Endothelial cell of hepatic sinusoid (primary cell): ENCODE data around the gene FABP1.

Source experiments
- in situ Hi-C: cut with HindIII; loops from 2 replicates; pipeline ENCODE4 v1.10.0; 2017; ENCODE audit warnings: low sequenced_read_pairs

FABP1 gene

GRCh38 chr2:88085099-88085498 lies 42.8 kb downstream of the FABP1 start:
- in situ Hi-C loops, result no loop called here

GRCh38 chr2:88082781-88083180 lies 45.1 kb downstream of the FABP1 start:
- in situ Hi-C loops, result no loop called here

GRCh38 chr2:88081924-88082608 lies 45.8 kb downstream of the FABP1 start:
- in situ Hi-C loops, result no loop called here

GRCh38 chr2:88080545-88080944 lies 47.3 kb downstream of the FABP1 start:
- in situ Hi-C loops, result no loop called here

- in situ Hi-C loops, result no loop called here
Observed at GRCh38 chr2:88078643-88079172, 49.2 kb downstream of the FABP1 start.

- in situ Hi-C loops, result no loop called here
Observed at GRCh38 chr2:88077080-88077479, 50.8 kb downstream of the FABP1 start.

GRCh38 chr2:88074854-88075292 lies 53.0 kb downstream of the FABP1 start:
- in situ Hi-C loops, result no loop called here

GRCh38 chr2:88074150-88074549 lies 53.7 kb downstream of the FABP1 start:
- in situ Hi-C loops, result no loop called here
